ENCODE results near the gene LDLRAD3. TPM values are rescaled to one million over a fixed set of nuclear protein-coding genes. Genes with fewer than 3 reads are reported as not detected.

LDLRAD3 gene
- total RNA-seq, 1 experiment from 2014 or later = 12.1 TPM

GRCh38 chr11:36119300-36119699 lies 175.4 kb downstream of the LDLRAD3 start:
- Histone ChIP-seq H3K14ac (ENCODE audit: insufficient read depth, low read length) (no peak overlapping the region), H3K4me1 (ENCODE audit: insufficient read depth, low read length) (no peaks in the 10 kb centered on the region), H3K56ac (ENCODE audit: insufficient read length, low read depth, low read length) (no peak overlapping the region), H3K4ac (ENCODE audit: low read depth, low read length) (no peak overlapping the region), H3K18ac (ENCODE audit: insufficient read length, low read depth, low read length) (no peak overlapping the region), H3K27ac (ENCODE audit: insufficient read length, low read depth, low read length) (no peak overlapping the region), H4K91ac (ENCODE audit: insufficient read length, low read depth, low read length) (no peak overlapping the region), H3K4me2 (ENCODE audit: insufficient read depth, insufficient read length, low read length) (no peak overlapping the region), H3K79me1 (ENCODE audit: insufficient read depth, low read depth, low read length, poor library complexity, severe bottlenecking) (no peaks in the 10 kb centered on the region), H3K9me3 (ENCODE audit: control insufficient read depth, low read depth, low read length) (no peaks in the 10 kb centered on the region), H2BK20ac (ENCODE audit: low read depth, low read length, poor library complexity, severe bottlenecking) (no peak overlapping the region), H3T11ph (ENCODE audit: low read length) (no peak overlapping the region), H2BK12ac (ENCODE audit: insufficient read length, low read depth, low read length) (no peak overlapping the region), H2BK15ac (ENCODE audit: low read depth, low read length) (no peak overlapping the region), H2AFZ (ENCODE audit: low read length) (no peak overlapping the region), H3K79me2 (ENCODE audit: insufficient read depth, low read length) (no peaks in the 10 kb centered on the region), H3K23me2 (ENCODE audit: insufficient read length, low read depth, low read length, poor library complexity, severe bottlenecking) (no peaks in the 10 kb centered on the region), H2BK120ac (ENCODE audit: low read depth, low read length, poor library complexity, severe bottlenecking) (no peak overlapping the region), H3K27me3 (ENCODE audit: insufficient read depth, low read length) (no peaks in the 10 kb centered on the region), H4K8ac (replicated peaks; ENCODE audit: insufficient read length, low read depth, low read length) (no peak overlapping the region), H3K23ac (ENCODE audit: insufficient read length, low read depth, low read length) (no peak overlapping the region), H2BK5ac (ENCODE audit: insufficient read length, low read length) (no peak overlapping the region), H4K5ac (ENCODE audit: insufficient read length, low read depth, low read length) (no peak overlapping the region), H4K20me1 (ENCODE audit: control insufficient read depth, insufficient read depth, insufficient read length) (no peaks in the 10 kb centered on the region), H2AK5ac (ENCODE audit: insufficient read length, low read length) (no peak overlapping the region), H3K9ac (ENCODE audit: extremely low read depth, insufficient read length, low read length) (no peak overlapping the region)
- Mint-ChIP-seq H3K4me3 (no peak overlapping the region), H3K4me1 (peaks cover 3 to 11% of the 10 kb centered on the region in 2 experiments; a peak in 3 of 4 replicates), H3K27ac (no peak overlapping the region), H3K36me3 (ENCODE audit: insufficient read depth in 1 of 3, low read depth in 3 of 3) (peaks cover 13% of the 10 kb centered on the region in 3 experiments; a peak in 6 of 7 replicates), H3K27me3 (ENCODE audit: low read depth) (no peaks in the 10 kb centered on the region), H3K9me3 (peaks cover 3 to 4% of the 10 kb centered on the region in 2 experiments; a peak in 2 of 5 replicates)
- no peak for DNase-seq
- TF ChIP-seq, protein P1, sequence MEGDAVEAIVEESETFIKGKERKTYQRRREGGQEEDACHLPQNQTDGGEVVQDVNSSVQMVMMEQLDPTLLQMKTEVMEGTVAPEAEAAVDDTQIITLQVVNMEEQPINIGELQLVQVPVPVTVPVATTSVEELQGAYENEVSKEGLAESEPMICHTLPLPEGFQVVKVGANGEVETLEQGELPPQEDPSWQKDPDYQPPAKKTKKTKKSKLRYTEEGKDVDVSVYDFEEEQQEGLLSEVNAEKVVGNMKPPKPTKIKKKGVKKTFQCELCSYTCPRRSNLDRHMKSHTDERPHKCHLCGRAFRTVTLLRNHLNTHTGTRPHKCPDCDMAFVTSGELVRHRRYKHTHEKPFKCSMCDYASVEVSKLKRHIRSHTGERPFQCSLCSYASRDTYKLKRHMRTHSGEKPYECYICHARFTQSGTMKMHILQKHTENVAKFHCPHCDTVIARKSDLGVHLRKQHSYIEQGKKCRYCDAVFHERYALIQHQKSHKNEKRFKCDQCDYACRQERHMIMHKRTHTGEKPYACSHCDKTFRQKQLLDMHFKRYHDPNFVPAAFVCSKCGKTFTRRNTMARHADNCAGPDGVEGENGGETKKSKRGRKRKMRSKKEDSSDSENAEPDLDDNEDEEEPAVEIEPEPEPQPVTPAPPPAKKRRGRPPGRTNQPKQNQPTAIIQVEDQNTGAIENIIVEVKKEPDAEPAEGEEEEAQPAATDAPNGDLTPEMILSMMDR (conservative IDR thresholded peaks at IDR 0.05) = no peak
